HUES6 (cell line): ENCODE results near the gene TMEM158.

Experiments used
- H3K27ac ChIP-seq: 2 replicates; pipeline ENCODE4 v1.7.0; 2013; ENCODE audit warnings: low read depth, mild to moderate bottlenecking, low read length, inconsistent platforms
- H3K27me3 ChIP-seq: 2 replicates; pipeline ENCODE4 v1.6.1; 2013; ENCODE audit warnings: low read length; ENCODE audit not compliant: control insufficient read depth, insufficient read depth
- H3K36me3 ChIP-seq: 2 replicates; pipeline ENCODE4 v1.6.1; 2013; ENCODE audit warnings: low read length; ENCODE audit not compliant: control insufficient read depth, insufficient read depth
- H3K4me1 ChIP-seq: 2 replicates; pipeline ENCODE4 v1.6.1; 2013; ENCODE audit warnings: low read length; ENCODE audit not compliant: control insufficient read depth, insufficient read depth
- H3K4me3 ChIP-seq: 2 replicates; pipeline ENCODE4 v1.5.1; 2013; ENCODE audit warnings: low read depth, low read length
- H3K9ac ChIP-seq: one replicate; pipeline ENCODE4 v1.6.1; 2013; ENCODE audit warnings: mild to moderate bottlenecking, low read length
- H3K9me3 ChIP-seq: 2 replicates; pipeline ENCODE4 v1.6.1; 2013; ENCODE audit warnings: low read depth, low read length; ENCODE audit not compliant: control insufficient read depth, insufficient read depth

TMEM158 gene

DNA sequence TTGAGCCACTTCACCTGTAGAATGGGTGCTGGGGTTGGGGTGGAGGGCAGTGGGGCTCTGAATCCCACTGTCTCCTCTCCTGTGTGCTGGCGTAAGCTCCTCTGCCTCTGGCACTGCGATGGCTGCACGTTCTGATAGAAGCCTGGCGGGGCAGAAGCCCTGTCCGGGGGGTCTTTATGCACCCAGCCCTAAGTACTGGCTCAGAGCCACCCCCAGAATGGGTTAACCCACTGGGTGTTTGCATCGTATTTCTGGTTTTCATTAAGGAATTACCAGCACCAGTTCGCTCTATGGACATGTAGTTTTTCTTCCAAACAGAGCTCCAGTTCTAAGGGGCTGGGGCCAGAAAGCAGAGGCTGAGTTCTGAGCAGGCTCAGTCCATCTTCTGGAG is 42.2 kb downstream of the TMEM158 start:
- no peak overlapping the region for H3K27ac ChIP-seq
- H3K9ac ChIP-seq, result no peak overlapping the region
- H3K27me3 ChIP-seq, result no peaks in the 10 kb centered on the region

DNA sequence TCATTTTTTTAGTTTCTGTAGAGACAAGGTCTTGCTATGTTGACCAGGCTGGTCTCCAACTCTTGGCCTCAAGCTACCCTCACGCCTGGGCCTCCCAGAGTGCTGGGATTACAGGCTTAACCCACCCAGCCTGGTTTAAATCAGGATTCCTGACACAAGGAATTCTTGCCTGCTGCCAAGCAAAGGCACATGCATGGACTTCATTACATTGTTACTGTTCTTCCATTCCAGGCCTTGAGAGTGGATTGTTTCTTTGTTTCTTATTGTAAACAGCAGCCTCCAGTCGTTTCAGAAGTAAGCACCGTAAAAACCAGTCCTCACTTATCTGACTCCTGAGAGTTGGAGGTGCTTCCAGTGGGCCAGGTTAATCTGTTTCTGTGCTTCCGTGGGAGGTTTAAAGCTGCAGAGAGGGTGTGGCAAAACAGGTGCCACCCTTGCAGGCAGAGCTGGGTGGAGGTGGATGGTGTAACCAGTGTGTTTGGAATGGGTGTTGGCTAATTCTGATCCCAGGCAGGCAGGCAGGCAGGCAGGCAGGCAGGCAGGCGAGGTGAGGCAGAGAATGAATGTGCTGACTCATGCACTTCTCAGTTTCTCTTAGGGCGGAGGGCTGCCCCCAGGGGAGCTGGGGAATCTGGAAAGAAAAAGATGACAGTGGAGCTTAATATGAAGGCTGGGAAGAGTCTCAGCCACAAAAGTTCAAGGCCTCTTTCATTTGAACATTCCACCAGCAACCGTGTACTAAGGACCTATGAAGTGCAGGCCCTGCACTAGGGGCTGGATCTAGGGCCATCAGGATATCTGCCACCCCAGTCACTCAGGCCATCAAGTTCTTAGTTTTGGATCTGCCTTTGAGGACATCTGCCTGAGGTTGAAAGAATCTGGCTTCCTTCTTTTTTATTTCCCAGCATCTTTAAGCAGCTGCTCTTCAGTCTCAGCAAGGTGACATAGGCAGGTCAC is 42.9 kb downstream of the TMEM158 start:
- Histone ChIP-seq H3K9ac (peak overlapping the region; percentile 0), H3K4me3 (no peak overlapping the region), H3K9me3 (no peaks in the 10 kb centered on the region), H3K36me3 (no peaks in the 10 kb centered on the region), H3K27me3 (no peaks in the 10 kb centered on the region), H3K4me1 (peaks cover 12% of the 10 kb centered on the region), H3K27ac (no peak overlapping the region)

More for the DNA sequence above, 42.2 kb downstream of the TMEM158 start:
- H3K4me3 ChIP-seq, result no peak overlapping the region
- H3K9me3 ChIP-seq, result no peaks in the 10 kb centered on the region
- no peaks in the 10 kb centered on the region for H3K36me3 ChIP-seq
- peaks cover 12% of the 10 kb centered on the region for H3K4me1 ChIP-seq

DNA sequence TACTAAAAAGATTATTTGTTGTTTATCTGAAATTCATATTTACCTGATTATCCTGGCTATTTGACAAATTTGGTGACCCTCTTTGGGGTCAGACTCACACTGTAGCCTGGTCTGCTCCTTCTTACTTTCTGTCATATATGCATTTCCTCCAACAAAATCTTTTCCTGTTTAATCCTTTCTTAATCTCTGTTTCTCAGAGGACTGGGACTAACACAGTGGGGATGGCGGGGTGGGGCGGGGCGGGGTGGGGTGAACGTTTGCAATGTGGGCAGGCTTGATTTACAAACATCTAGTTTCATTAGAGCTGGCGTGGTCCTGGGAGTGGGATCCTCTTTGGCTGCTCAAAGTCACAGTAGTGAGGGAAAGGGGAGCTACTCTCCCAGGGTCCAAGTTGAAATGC is 44.6 kb downstream of the TMEM158 start:
- no peaks in the 10 kb centered on the region for H3K27me3 ChIP-seq

DNA sequence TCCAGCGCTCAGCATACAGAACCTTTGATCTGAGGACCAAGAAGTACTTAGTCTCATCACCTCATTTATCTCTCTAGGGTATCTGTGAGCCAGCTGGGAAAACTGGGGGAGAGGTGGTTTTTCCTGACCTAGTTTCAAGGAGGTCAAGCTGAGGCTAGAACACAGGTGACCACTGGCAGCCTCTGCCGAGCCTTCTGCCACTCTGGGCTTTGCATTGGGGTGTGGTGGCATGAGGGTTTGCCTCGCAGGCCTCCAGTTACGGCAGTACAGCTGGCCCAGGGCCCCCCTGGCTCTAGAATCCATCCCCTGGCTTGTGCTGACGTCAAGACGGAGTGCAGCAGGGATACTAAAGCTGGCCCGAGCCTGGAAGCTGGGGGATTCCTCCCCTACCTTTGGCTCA is 45.2 kb downstream of the TMEM158 start:
- no peak overlapping the region for H3K27ac ChIP-seq
- H3K4me1 ChIP-seq, result peaks cover 12% of the 10 kb centered on the region
- H3K27me3 ChIP-seq, result no peaks in the 10 kb centered on the region
- no peaks in the 10 kb centered on the region for H3K36me3 ChIP-seq
- no peak overlapping the region for H3K9ac ChIP-seq
- no peak overlapping the region for H3K4me3 ChIP-seq
- no peaks in the 10 kb centered on the region for H3K9me3 ChIP-seq

More for the DNA sequence above, 44.6 kb downstream of the TMEM158 start:
- H3K27ac ChIP-seq, result no peak overlapping the region
- H3K9ac ChIP-seq, result no peak overlapping the region
- H3K9me3 ChIP-seq, result no peaks in the 10 kb centered on the region
- no peaks in the 10 kb centered on the region for H3K36me3 ChIP-seq
- peaks cover 12% of the 10 kb centered on the region for H3K4me1 ChIP-seq
- H3K4me3 ChIP-seq, result no peak overlapping the region

DNA sequence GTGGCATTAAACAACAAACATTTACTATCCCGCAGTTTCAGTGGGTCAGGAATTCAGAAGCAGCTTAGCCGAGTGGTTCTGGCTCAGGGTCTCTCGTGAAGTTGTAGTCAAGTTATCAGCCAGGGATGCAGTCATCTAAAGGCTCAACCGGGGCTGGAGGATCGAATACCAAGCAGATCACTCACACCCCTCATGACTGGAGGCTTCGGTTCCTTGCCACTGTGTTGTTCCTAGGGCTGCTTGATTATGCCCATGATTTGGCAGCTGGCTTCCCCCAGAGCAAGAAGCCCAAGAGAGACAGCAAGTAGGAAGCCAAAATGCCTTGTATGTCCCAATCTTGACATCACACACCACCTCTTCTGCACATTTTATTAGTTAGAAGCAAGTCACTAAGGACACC is 46.0 kb downstream of the TMEM158 start:
- no peaks in the 10 kb centered on the region for H3K36me3 ChIP-seq
- no peak overlapping the region for H3K27ac ChIP-seq
- no peak overlapping the region for H3K9ac ChIP-seq
- peaks cover 12% of the 10 kb centered on the region for H3K4me1 ChIP-seq
- no peak overlapping the region for H3K4me3 ChIP-seq
- H3K9me3 ChIP-seq, result no peaks in the 10 kb centered on the region
- H3K27me3 ChIP-seq, result no peaks in the 10 kb centered on the region

DNA sequence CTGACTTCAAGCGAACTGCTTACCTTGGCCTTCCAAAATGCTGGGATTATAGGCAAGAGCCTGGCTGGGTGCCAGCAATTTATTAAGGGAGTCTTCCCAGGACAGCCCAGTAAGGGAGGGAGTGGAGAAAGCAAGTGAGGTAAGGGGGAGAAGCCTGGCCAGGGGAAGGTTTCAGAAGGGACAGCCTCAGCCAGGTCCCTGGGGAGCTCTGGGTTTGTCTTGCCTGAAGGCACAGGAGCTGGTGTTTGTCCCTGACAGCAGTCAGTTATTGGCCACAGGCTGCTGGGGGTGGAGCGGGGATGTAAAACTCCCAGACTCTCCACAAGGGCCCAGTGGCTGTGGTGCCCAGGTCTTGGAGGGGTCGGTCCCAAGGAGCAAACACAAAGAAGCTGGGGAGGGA is 46.9 kb downstream of the TMEM158 start:
- no peak overlapping the region for H3K27ac ChIP-seq
- H3K36me3 ChIP-seq, result no peaks in the 10 kb centered on the region
- no peaks in the 10 kb centered on the region for H3K9me3 ChIP-seq
- peaks cover 12% of the 10 kb centered on the region for H3K4me1 ChIP-seq
- H3K4me3 ChIP-seq, result no peak overlapping the region
- no peaks in the 10 kb centered on the region for H3K27me3 ChIP-seq
- no peak overlapping the region for H3K9ac ChIP-seq

DNA sequence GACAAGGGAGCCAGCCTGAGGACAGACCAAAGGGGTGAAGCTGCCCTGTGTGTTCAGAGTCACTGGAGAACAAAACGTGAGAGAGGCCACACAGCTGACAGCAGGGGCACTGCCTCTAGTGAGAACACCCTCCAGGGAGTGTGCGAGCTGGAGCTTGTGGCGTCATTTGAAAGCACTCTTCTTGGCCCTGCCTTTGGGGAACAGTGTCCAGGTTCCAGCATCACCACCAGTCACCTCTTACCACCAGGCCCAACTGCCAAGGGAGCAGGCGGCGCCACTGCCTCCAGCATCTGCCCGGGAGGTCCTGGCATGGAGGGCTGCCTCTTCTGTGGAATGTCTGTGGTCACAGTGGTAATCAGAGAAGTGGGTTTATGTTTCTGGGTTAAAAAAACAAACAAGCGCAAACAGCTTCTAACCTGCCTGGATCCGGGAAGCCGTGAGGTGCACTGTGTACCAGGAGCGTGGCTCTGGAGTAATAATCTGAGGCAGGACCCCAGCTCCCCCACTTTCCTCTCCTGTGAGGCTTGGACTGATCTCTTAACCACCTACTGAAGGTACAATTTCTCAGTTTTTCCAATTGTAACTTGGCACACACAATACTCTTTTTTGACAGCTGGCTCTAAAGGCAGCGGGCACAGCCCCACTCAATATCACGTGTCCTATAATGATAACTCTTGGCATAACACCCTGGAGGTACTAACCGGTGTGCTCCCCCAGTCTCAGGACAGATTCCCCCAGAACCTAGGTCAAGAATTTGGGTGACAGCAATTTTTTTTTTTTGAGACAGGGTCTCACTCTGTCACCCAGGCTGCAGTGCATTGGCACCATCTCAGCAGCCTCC is 47.7 kb downstream of the TMEM158 start:
- Histone ChIP-seq H3K9ac (no peak overlapping the region), H3K4me1 (peaks cover 8% of the 10 kb centered on the region)

DNA sequence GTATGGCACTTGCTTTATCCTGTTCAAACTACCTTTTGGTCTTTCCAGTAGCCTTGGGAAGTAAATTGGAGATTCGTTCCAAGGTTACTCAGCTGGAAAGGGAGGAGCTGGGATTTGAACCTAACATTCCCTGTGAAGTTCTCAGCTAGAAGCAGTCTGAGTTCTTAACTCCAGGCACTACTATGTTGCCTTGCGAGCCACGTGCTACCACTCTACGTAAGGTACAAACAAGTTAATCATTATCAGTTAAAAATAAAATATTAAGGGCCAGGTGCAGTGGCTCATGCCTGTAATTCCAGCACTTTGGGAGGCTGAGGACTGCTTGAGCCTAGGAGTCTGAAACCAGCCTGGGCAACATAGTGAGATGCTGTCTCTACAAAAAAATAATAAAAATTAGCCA is 49.2 kb downstream of the TMEM158 start:
- no peak overlapping the region for H3K9ac ChIP-seq
- no peaks in the 10 kb centered on the region for H3K36me3 ChIP-seq
- H3K4me3 ChIP-seq, result no peak overlapping the region
- H3K27ac ChIP-seq, result no peak overlapping the region
- no peaks in the 10 kb centered on the region for H3K9me3 ChIP-seq
- no peaks in the 10 kb centered on the region for H3K27me3 ChIP-seq
- no peaks in the 10 kb centered on the region; the same call in 1 of the 2 replicates for H3K4me1 ChIP-seq

More for the DNA sequence above, 47.7 kb downstream of the TMEM158 start:
- no peak overlapping the region for H3K4me3 ChIP-seq
- H3K36me3 ChIP-seq, result no peaks in the 10 kb centered on the region
- H3K9me3 ChIP-seq, result no peaks in the 10 kb centered on the region
- H3K27ac ChIP-seq, result no peak overlapping the region
- no peaks in the 10 kb centered on the region for H3K27me3 ChIP-seq
